AG04449 (cell line): ENCODE data around the gene PDE4B.

Experiments used
- CTCF ChIA-PET: fragments of 350-600 bp; formaldehyde crosslinking; extraction: SDS; loops from one replicate; lab custom pipeline; 2021; ENCODE audit warnings: antibody characterized with exemption; lab: Yijun Ruan, JAX
- POLR2A ChIA-PET: fragments of 400-600, 350-600 bp; formaldehyde crosslinking; extraction: SDS; loops from one replicate; lab custom pipeline; 2020; ENCODE audit warnings: antibody characterized with exemption, inconsistent platforms; lab: Yijun Ruan, JAX
- DNase-seq: peaks from one replicate; pipeline ENCODE4 v3.0.0-alpha.2; 2010; ENCODE audit warnings: low read depth, low spot score
- H3K4me3 ChIP-seq: 2 replicates; pipeline ENCODE4 v1.5.1; 2011; ENCODE audit warnings: low read depth, mild to moderate bottlenecking, control low read depth, low read length
- CTCF ChIP-seq: IDR thresholded peaks from one replicate; pipeline ENCODE4 v1.5.1; 2011; ENCODE audit warnings: mild to moderate bottlenecking, moderate library complexity, low read length, control low read depth, inconsistent platforms; ENCODE audit not compliant: insufficient read depth; ENCODE audit errors: missing control alignments

Gene PDE4B

DNA sequence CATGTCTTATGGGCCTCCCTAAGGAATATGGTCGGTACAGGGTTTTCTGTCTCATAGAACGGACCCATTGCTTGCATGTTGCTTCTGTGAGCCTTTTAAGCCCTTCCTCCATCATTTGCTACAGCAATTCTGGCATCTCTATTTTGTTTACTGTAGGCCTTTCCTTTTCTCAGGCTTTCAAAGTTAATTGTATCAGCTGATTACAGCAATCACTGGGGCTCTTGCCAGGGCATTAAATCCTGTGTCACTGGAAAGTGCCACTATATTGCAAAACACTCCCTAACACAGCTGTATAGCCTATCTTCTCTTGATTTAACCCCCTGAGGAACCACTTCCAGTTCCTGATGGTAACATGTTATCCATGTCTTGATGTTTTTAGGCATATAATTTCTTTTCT lies 156.5 kb downstream of the PDE4B start:
- DNase-seq = no peak
- no peak for TF ChIP-seq CTCF
- no peak overlapping the region for H3K4me3 ChIP-seq
- CTCF ChIA-PET = interaction anchor here (0.8 to 3.3 kb wide), 8 partner anchors 9 to 497 kb away, joined by 3 to 40 read pairs (median 6); no protein-coding TSS in a partner anchor
- POLR2A ChIA-PET = no interaction called here

DNA sequence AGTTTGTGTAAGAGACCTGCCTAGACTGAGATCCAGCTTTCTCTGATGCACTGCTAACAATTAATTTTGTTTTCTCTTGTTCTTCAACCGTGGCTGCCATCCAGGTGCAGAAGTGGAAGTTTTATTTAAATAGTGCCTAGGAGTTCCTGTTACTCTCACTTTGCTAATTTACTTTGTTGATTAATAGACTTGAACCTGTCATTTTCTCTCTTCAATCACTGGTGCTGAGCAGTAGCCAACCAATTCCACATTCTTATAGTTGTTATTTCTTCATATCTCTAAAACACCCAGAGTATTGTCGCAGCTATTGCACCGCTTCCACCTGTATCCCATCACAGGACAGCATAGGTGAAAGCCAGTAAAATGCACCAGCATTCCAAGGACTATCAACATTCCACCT lies 157.2 kb downstream of the PDE4B start:
- no peak for DNase-seq
- H3K4me3 ChIP-seq = no peak overlapping the region
- no peak for TF ChIP-seq CTCF
- ChIA-PET POLR2A (no interaction called here), CTCF (interaction anchor here (0.8 to 3.3 kb wide), 8 partner anchors 8 to 496 kb away, joined by 3 to 40 read pairs (median 6); no protein-coding TSS in a partner anchor)

DNA sequence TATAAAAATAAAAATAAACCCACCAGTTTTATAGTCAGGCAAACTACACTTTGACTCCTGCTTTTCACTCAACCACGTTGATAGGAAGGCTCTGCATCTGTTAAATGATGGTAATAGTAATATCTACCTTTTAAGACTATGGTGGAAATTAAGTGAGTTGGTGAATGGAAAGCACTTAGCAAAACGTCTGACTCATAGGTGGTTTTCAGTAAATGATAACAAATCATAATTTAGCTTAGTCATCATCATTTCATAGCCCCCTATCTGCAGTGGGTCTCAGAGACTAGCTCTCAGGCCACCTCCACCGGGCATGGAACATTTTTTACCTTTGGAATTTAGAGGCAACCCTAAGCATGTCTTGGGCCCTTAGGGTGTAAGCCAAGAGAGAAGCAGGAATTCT lies 160.0 kb downstream of the PDE4B start:
- no peak for TF ChIP-seq CTCF
- ChIA-PET CTCF (interaction anchor here (1.0 to 3.2 kb wide), 5 partner anchors 8 to 493 kb away, joined by 3 to 28 read pairs (median 6); no protein-coding TSS in a partner anchor), POLR2A (interaction anchor here (0.7 kb wide), 1 partner anchor 31 kb away, joined by 4 read pairs; no protein-coding TSS in a partner anchor)
- H3K4me3 ChIP-seq = no peak overlapping the region
- DNase-seq = no peak

- no peak overlapping the region for H3K4me3 ChIP-seq
- DNase-seq = no peak
- ChIA-PET POLR2A (interaction anchor here (0.7 kb wide), 1 partner anchor 32 kb away, joined by 4 read pairs; no protein-coding TSS in a partner anchor), CTCF (interaction anchor here (1.0 to 3.2 kb wide), 5 partner anchors 10 to 493 kb away, joined by 3 to 28 read pairs (median 6); no protein-coding TSS in a partner anchor)
- no peak for TF ChIP-seq CTCF
Observed at GRCh38 chr1:65953170-65953569, 160.5 kb downstream of the PDE4B start.

GRCh38 chr1:65955071-65955470 lies 162.4 kb downstream of the PDE4B start:
- H3K4me3 ChIP-seq = no peak overlapping the region
- POLR2A ChIA-PET = no interaction called here
- no peak for TF ChIP-seq CTCF
- CTCF ChIA-PET = interaction anchor here (2.0 to 3.6 kb wide), 3 partner anchors 237 to 491 kb away, joined by 10 to 174 read pairs (median 40); no protein-coding TSS in a partner anchor
- DNase-seq = no peak

- ChIA-PET POLR2A (no interaction called here), CTCF (interaction anchor here (1.0 to 3.6 kb wide), 5 partner anchors 10 to 548 kb away, joined by 4 to 174 read pairs (median 10); no protein-coding TSS in a partner anchor)
- DNase-seq = no peak
- H3K4me3 ChIP-seq = no peak overlapping the region
- TF ChIP-seq CTCF = no peak
Observed at GRCh38 chr1:65955503-65955902, 162.8 kb downstream of the PDE4B start.
